Hematopoietic multipotent progenitor cell treated with erythropoietin and hydrocortisone succinate and interleukin-3 and kit ligand, for 6 days (in vitro differentiated cells): ENCODE data around the gene ATG9B.

ENCODE experiments used
- DNase-seq: peaks from one replicate; pipeline ENCODE4 v3.0.0-alpha.2; 2015

The ATG9B gene

GRCh38 chr7:151024435-151025056, at the start of gene ATG9B:
Gene ATG9B (minus strand): TSS chr7:151024494. CDS start chr7:151024423, 71 bp downstream.
- DNase-seq, result no peak

- no peak for DNase-seq
These were observed 49.7 kb upstream of the ATG9B start for GRCh38 chr7:151073990-151074389.

- DNase-seq, result no peak
These were observed 47.0 kb upstream of the ATG9B start for GRCh38 chr7:151071032-151071866.

- DNase-seq, result no peak
These were observed 46.3 kb upstream of the ATG9B start for GRCh38 chr7:151070574-151070960.

- no peak for DNase-seq
These were observed 45.7 kb upstream of the ATG9B start for GRCh38 chr7:151069841-151070573.

GRCh38 chr7:151068069-151068773, 43.9 kb upstream of the ATG9B start:
- no peak for DNase-seq

- no peak for DNase-seq
These were observed 42.1 kb upstream of the ATG9B start for GRCh38 chr7:151066273-151066974.

GRCh38 chr7:151065516-151065915, 41.2 kb upstream of the ATG9B start:
- DNase-seq, result no peak

- no peak for DNase-seq
These were observed 40.7 kb upstream of the ATG9B start for GRCh38 chr7:151064993-151065392.

- no peak for DNase-seq
These were observed 40.2 kb upstream of the ATG9B start for GRCh38 chr7:151064454-151064853.

- DNase-seq, result no peak
These were observed 38.9 kb upstream of the ATG9B start for GRCh38 chr7:151063212-151063561.

- peak; percentile 38 for DNase-seq
These were observed 38.3 kb upstream of the ATG9B start for GRCh38 chr7:151062399-151063211.

GRCh38 chr7:151062111-151062398, 37.8 kb upstream of the ATG9B start:
- no peak for DNase-seq

- no peak for DNase-seq
These were observed 37.2 kb upstream of the ATG9B start for GRCh38 chr7:151061213-151062110.

GRCh38 chr7:151060416-151061212, 36.3 kb upstream of the ATG9B start:
- peak; percentile 78 for DNase-seq

- DNase-seq, result no peak
These were observed 35.8 kb upstream of the ATG9B start for GRCh38 chr7:151060113-151060415.

GRCh38 chr7:151059367-151060112, 35.2 kb upstream of the ATG9B start, which contains the start of gene SLC4A2:
Gene SLC4A2 (plus strand): TSS chr7:151059589. CDS start chr7:151061988, 2,399 bp downstream.
- DNase-seq, result peak; percentile 81

GRCh38 chr7:151058781-151059366, 34.6 kb upstream of the ATG9B start:
- no peak for DNase-seq
